ENCODE measurements around the gene CERT1. TPM values are rescaled to one million over a fixed set of nuclear protein-coding genes. Genes with fewer than 3 reads are reported as not detected.

CERT1 gene
- total and polyA plus RNA-seq, 9 of the 15 experiments (the other 6 are each of a cell fraction or from before 2014, with no cell fraction given), result 3.4 to 24.7 (median 9.8) TPM

DNA sequence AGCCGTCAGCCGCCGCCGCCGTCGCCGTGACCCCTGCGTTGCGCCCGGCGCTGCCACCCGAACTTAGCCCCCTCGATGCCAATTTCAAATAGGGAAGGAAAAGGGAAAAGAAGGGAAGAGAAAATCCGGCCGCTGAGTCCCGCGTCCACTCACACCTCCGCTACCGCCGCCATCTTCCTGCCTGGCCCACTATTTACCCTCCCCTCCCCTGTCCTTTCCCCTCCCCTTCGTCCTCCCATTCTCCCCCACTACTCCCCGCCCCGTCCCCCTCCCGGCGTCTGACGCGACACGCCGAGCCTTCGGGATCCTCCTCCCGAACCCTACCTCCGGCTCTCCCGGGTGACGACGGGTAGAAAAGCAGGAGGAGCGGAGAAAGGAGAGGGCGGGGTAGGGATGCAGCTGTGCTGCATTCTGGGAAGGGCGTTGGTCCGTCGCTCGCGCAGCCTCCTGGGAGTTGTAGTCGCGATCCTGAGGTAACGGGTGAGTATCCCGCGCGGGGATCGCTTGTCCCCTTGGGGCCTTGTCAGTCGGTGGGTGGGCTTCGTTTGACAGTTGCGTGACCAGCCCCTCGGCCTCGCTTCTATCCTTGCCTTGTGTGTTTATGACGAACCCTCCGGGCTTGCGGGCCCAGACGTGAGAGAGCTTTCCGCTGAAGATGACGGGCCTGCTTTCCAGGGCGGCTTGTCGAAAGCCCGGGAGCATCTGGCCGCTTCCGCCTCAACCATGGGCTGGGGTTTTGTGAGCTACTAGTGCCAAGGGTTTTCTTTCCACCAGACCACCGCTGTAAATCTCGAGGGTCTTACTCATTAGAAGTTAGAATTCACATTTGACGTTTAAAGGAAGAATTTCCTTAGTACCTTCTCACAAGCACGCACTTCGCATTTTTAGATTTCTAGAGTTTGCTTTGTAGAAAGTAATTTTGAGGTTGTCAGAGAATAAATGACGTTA is at the start of gene CERT1, which contains the start of gene POLK (continued):
- no peak; the same call in 1 of the 2 replicates for TF ChIP-seq SIN3B (IDR thresholded peaks at IDR 0.05; ENCODE audit: low read depth)
- TF ChIP-seq POLR2A (conservative IDR thresholded peaks at IDR 0.05), result peak; percentile 88
- no peak for TF ChIP-seq NONO (IDR thresholded peaks at IDR 0.05; ENCODE audit: low read depth in 2 of 2, low read length in 1 of 2)
- peak; percentile 77; the same call in 1 of the 2 replicates for TF ChIP-seq ZBTB1 (CRISPR knock-in tag; IDR thresholded peaks at IDR 0.05; ENCODE audit: borderline replicate concordance, low read depth)
- TF ChIP-seq, protein P1, sequence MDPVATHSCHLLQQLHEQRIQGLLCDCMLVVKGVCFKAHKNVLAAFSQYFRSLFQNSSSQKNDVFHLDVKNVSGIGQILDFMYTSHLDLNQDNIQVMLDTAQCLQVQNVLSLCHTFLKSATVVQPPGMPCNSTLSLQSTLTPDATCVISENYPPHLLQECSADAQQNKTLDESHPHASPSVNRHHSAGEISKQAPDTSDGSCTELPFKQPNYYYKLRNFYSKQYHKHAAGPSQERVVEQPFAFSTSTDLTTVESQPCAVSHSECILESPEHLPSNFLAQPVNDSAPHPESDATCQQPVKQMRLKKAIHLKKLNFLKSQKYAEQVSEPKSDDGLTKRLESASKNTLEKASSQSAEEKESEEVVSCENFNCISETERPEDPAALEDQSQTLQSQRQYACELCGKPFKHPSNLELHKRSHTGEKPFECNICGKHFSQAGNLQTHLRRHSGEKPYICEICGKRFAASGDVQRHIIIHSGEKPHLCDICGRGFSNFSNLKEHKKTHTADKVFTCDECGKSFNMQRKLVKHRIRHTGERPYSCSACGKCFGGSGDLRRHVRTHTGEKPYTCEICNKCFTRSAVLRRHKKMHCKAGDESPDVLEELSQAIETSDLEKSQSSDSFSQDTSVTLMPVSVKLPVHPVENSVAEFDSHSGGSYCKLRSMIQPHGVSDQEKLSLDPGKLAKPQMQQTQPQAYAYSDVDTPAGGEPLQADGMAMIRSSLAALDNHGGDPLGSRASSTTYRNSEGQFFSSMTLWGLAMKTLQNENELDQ (CRISPR knock-in tag; IDR thresholded peaks at IDR 0.05; ENCODE audit: borderline replicate concordance), result no peak
- TF ChIP-seq RCOR1 (IDR thresholded peaks at IDR 0.05; ENCODE audit: borderline replicate concordance in 1 of 2, low read depth in 2 of 2, low read length in 2 of 2), result peak in 1 of 2 experiments; percentile 64; a peak in 2 of 4 replicates
- TF ChIP-seq EHMT2 (IDR thresholded peaks at IDR 0.05), result no peak
- 0 out of 2 replicates have a peak, but pooled peaks have one; percentile 41 for TF ChIP-seq NR2F6 (CRISPR knock-in tag; IDR thresholded peaks at IDR 0.05)
- no peak for TF ChIP-seq HNRNPH1 (optimal IDR thresholded peaks at IDR 0.05; ENCODE audit: low read depth, low read length)
- TF ChIP-seq SRSF1 (IDR thresholded peaks at IDR 0.05; ENCODE audit: low read depth, low read length), result no peak
- no peak for TF ChIP-seq IRF2 (CRISPR knock-in tag; IDR thresholded peaks at IDR 0.05)
- peak; percentile 92 for TF ChIP-seq PHF8 (IDR thresholded peaks at IDR 0.05; ENCODE audit: borderline replicate concordance, low read length)
- TF ChIP-seq PRMT5 (CRISPR knock-in tag; IDR thresholded peaks at IDR 0.05), result no peak
- TF ChIP-seq U2AF2 (optimal IDR thresholded peaks at IDR 0.05; ENCODE audit: low read depth, low read length), result no peak
- TF ChIP-seq, protein P2, sequence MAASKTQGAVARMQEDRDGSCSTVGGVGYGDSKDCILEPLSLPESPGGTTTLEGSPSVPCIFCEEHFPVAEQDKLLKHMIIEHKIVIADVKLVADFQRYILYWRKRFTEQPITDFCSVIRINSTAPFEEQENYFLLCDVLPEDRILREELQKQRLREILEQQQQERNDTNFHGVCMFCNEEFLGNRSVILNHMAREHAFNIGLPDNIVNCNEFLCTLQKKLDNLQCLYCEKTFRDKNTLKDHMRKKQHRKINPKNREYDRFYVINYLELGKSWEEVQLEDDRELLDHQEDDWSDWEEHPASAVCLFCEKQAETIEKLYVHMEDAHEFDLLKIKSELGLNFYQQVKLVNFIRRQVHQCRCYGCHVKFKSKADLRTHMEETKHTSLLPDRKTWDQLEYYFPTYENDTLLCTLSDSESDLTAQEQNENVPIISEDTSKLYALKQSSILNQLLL (CRISPR knock-in tag; IDR thresholded peaks at IDR 0.05; ENCODE audit: borderline replicate concordance), result no peak
- TF ChIP-seq ZNF75A (CRISPR knock-in tag; IDR thresholded peaks at IDR 0.05), result no peak
- TF ChIP-seq GATA2 (CRISPR knock-in tag; IDR thresholded peaks at IDR 0.05), result no peak
- no peak; the same call in none of the 2 replicates for TF ChIP-seq MYC (IDR thresholded peaks at IDR 0.05; ENCODE audit: low read depth, low read length)
- no peak for TF ChIP-seq MYC (CRISPR knock-in tag; IDR thresholded peaks at IDR 0.05; ENCODE audit: borderline replicate concordance, low read depth)
- no peak for TF ChIP-seq SMAD1 (IDR thresholded peaks at IDR 0.05; ENCODE audit: low read depth, low read length, partially characterized antibody)
- TF ChIP-seq, protein P3, sequence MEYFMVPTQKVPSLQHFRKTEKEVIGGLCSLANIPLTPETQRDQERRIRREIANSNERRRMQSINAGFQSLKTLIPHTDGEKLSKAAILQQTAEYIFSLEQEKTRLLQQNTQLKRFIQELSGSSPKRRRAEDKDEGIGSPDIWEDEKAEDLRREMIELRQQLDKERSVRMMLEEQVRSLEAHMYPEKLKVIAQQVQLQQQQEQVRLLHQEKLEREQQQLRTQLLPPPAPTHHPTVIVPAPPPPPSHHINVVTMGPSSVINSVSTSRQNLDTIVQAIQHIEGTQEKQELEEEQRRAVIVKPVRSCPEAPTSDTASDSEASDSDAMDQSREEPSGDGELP (CRISPR knock-in tag; IDR thresholded peaks at IDR 0.05; ENCODE audit: borderline replicate concordance), result peak; percentile 91
- peak; percentile 72 for TF ChIP-seq E2F3 (CRISPR knock-in tag; IDR thresholded peaks at IDR 0.05)
- peak; percentile 63; the same call in 1 of the 2 replicates for TF ChIP-seq SMAD3 (CRISPR knock-in tag; conservative IDR thresholded peaks at IDR 0.05)
- no peak; the same call in 1 of the 2 replicates for TF ChIP-seq NBN (IDR thresholded peaks at IDR 0.05; ENCODE audit: low read depth)
- no peak for TF ChIP-seq MAFK (IDR thresholded peaks at IDR 0.05; ENCODE audit: low read length)
